Activated naive CD8-positive, alpha-beta T cell treated with anti-CD3 and anti-CD28 coated beads, Interleukin-2, amount 10 ng/mL, durations not matched to agents 7 days and 5 days (primary cell): ENCODE results near the gene TUFT1. TPM values are rescaled to one million over a fixed set of nuclear protein-coding genes. Genes with fewer than 3 reads are reported as not detected.
A peak's percentile ranks its signal among the peaks of the same experiment; 100 is the strongest.

Experiments used
- ATAC-seq: fragments of 150-1000 bp; cut with Tn5 transposase; one replicate; pipeline ENCODE4 v1.10.0; 2021; ENCODE audit warnings: low read depth, moderate library complexity
- POLR2A ChIA-PET: fragments of 350-600 bp; sonication (Branson Sonifier 250); formaldehyde crosslinking; loops from one replicate; lab custom pipeline; 2021; ENCODE audit warnings: antibody characterized with exemption; lab: Charles Lee
- DNase-seq: peaks from one replicate; pipeline ENCODE4 v3.0.0; 2021
- H3K27ac Mint-ChIP-seq: one replicate; pipeline ENCODE4 v1.8.0; 2022; ENCODE audit warnings: mild to moderate bottlenecking, mixed read lengths
- H3K27me3 Mint-ChIP-seq: one replicate; pipeline ENCODE4 v1.8.0; 2022; ENCODE audit warnings: mild to moderate bottlenecking, moderate library complexity, mixed read lengths
- H3K36me3 Mint-ChIP-seq: one replicate; pipeline ENCODE4 v1.8.0; 2021; ENCODE audit warnings: mild to moderate bottlenecking, mixed read lengths
- H3K4me1 Mint-ChIP-seq: one replicate; pipeline ENCODE4 v1.8.0; 2021; ENCODE audit warnings: mixed read lengths
- H3K4me3 Mint-ChIP-seq: one replicate; pipeline ENCODE4 v1.8.0; 2022; ENCODE audit warnings: mild to moderate bottlenecking, moderate library complexity, mixed read lengths
- H3K9me3 Mint-ChIP-seq: one replicate; pipeline ENCODE4 v1.8.0; 2021; ENCODE audit warnings: mixed read lengths
- total RNA-seq, 2 experiments: library from RNA; stranded (reverse); gene quantifications; one replicate each; pipeline ENCODE4 v1.2.3, GENCODE V29; 2021

The TUFT1 gene
- total RNA-seq, 2 experiments from 2014 or later, result 1.5 TPM

GRCh38 chr1:151504759-151505158, 35.4 kb upstream of the TUFT1 start:
- H3K4me1 Mint-ChIP-seq, result peaks cover 2% of the 10 kb centered on the region
- no peak overlapping the region for H3K27ac Mint-ChIP-seq
- peaks cover 30% of the 10 kb centered on the region for H3K27me3 Mint-ChIP-seq
- H3K4me3 Mint-ChIP-seq, result no peak overlapping the region
- H3K9me3 Mint-ChIP-seq, result no peaks in the 10 kb centered on the region
- H3K36me3 Mint-ChIP-seq, result no peaks in the 10 kb centered on the region
- POLR2A ChIA-PET, result interaction anchor here (0.6 kb wide), 1 partner anchor 106 kb away, joined by 3 read pairs; the partner anchor contains the start of gene PSMB4
- no peak for ATAC-seq
- DNase-seq, result no peak

- no peak for ATAC-seq
- Mint-ChIP-seq H3K27ac (no peak overlapping the region), H3K36me3 (no peaks in the 10 kb centered on the region), H3K4me3 (no peak overlapping the region), H3K9me3 (no peaks in the 10 kb centered on the region), H3K27me3 (peaks cover 35% of the 10 kb centered on the region), H3K4me1 (peaks cover 21% of the 10 kb centered on the region)
- POLR2A ChIA-PET, result no interaction called here
- DNase-seq, result no peak
These were observed 31.3 kb upstream of the TUFT1 start for GRCh38 chr1:151508833-151509232.

- H3K4me1 Mint-ChIP-seq, result peaks cover 21% of the 10 kb centered on the region
- no peak for DNase-seq
- H3K27ac Mint-ChIP-seq, result no peak overlapping the region
- POLR2A ChIA-PET, result interaction anchor here (0.6 kb wide), 1 partner anchor 271 kb away, joined by 3 read pairs; no protein-coding TSS in a partner anchor
- no peak overlapping the region for H3K4me3 Mint-ChIP-seq
- H3K9me3 Mint-ChIP-seq, result no peaks in the 10 kb centered on the region
- no peaks in the 10 kb centered on the region for H3K36me3 Mint-ChIP-seq
- H3K27me3 Mint-ChIP-seq, result peaks cover 33% of the 10 kb centered on the region
- no peak for ATAC-seq
These were observed 30.6 kb upstream of the TUFT1 start for GRCh38 chr1:151509350-151510019.

- H3K27me3 Mint-ChIP-seq, result peaks cover 30% of the 10 kb centered on the region
- H3K27ac Mint-ChIP-seq, result no peak overlapping the region
- POLR2A ChIA-PET, result interaction anchor here (0.6 kb wide), 1 partner anchor 271 kb away, joined by 3 read pairs; no protein-coding TSS in a partner anchor
These were observed 30.1 kb upstream of the TUFT1 start for GRCh38 chr1:151510020-151510405.

GRCh38 chr1:151510614-151510956, 29.5 kb upstream of the TUFT1 start:
- Mint-ChIP-seq H3K9me3 (no peaks in the 10 kb centered on the region), H3K27ac (peak overlapping the region; percentile 56), H3K27me3 (peaks cover 24% of the 10 kb centered on the region), H3K4me3 (peak overlapping the region; percentile 84), H3K36me3 (no peaks in the 10 kb centered on the region), H3K4me1 (peaks cover 22% of the 10 kb centered on the region)
- DNase-seq (no peak), ATAC-seq (no peak)
- POLR2A ChIA-PET, result interaction anchor here (0.9 to 1.1 kb wide), 2 partner anchors 252 to 317 kb away, joined by 3 to 4 read pairs; no protein-coding TSS in a partner anchor

More at GRCh38 chr1:151510020-151510405, 30.1 kb upstream of the TUFT1 start:
- H3K36me3 Mint-ChIP-seq, result no peaks in the 10 kb centered on the region
- H3K4me3 Mint-ChIP-seq, result peak overlapping the region; percentile 84
- H3K4me1 Mint-ChIP-seq, result peaks cover 22% of the 10 kb centered on the region
- DNase-seq (no peak), ATAC-seq (no peak)
- no peaks in the 10 kb centered on the region for H3K9me3 Mint-ChIP-seq

GRCh38 chr1:151510957-151511635, 29.0 kb upstream of the TUFT1 start, which contains the start of gene CGN:
CGN (plus strand) TSS chr1:151511387; CDS start chr1:151518520, 7,133 bp downstream.
- ATAC-seq (peak; percentile 89), DNase-seq (peak; percentile 85)
- Mint-ChIP-seq H3K27ac (peak within 1 kb of the TSS; percentile 56), H3K4me3 (peak within 1 kb of the TSS; percentile 84), H3K4me1 (peaks cover 20% of the 10 kb centered on the region), H3K9me3 (no peaks in the 10 kb centered on the region), H3K27me3 (peaks cover 21% of the 10 kb centered on the region), H3K36me3 (no peaks in the 10 kb centered on the region)
- POLR2A ChIA-PET, result interaction anchor here (0.9 to 1.1 kb wide), 2 partner anchors 252 to 317 kb away, joined by 3 to 4 read pairs; no protein-coding TSS in a partner anchor

GRCh38 chr1:151511636-151512215, 28.4 kb upstream of the TUFT1 start:
- H3K4me3 Mint-ChIP-seq, result peak overlapping the region; percentile 84
- POLR2A ChIA-PET, result interaction anchor here (0.9 to 1.1 kb wide), 2 partner anchors 251 to 316 kb away, joined by 3 to 4 read pairs; no protein-coding TSS in a partner anchor
- ATAC-seq (peak; percentile 24), DNase-seq (peak; percentile 46)
- H3K9me3 Mint-ChIP-seq, result no peaks in the 10 kb centered on the region
- H3K36me3 Mint-ChIP-seq, result no peaks in the 10 kb centered on the region
- H3K27me3 Mint-ChIP-seq, result peaks cover 17% of the 10 kb centered on the region
- no peak overlapping the region for H3K27ac Mint-ChIP-seq
- peaks cover 20% of the 10 kb centered on the region for H3K4me1 Mint-ChIP-seq

- Mint-ChIP-seq H3K27ac (no peak overlapping the region), H3K27me3 (peaks cover 14% of the 10 kb centered on the region), H3K4me1 (peaks cover 20% of the 10 kb centered on the region), H3K9me3 (no peaks in the 10 kb centered on the region), H3K4me3 (peak overlapping the region; percentile 42), H3K36me3 (no peaks in the 10 kb centered on the region)
- no peak for ATAC-seq
- DNase-seq, result no peak
- POLR2A ChIA-PET, result no interaction called here
These were observed 27.8 kb upstream of the TUFT1 start for GRCh38 chr1:151512326-151512725.

- DNase-seq (no peak), ATAC-seq (no peak)
- no peaks in the 10 kb centered on the region for H3K9me3 Mint-ChIP-seq
- H3K4me1 Mint-ChIP-seq, result peaks cover 20% of the 10 kb centered on the region
- no peaks in the 10 kb centered on the region for H3K36me3 Mint-ChIP-seq
- peak overlapping the region; percentile 40 for H3K4me3 Mint-ChIP-seq
- POLR2A ChIA-PET, result no interaction called here
- H3K27ac Mint-ChIP-seq, result no peak overlapping the region
- H3K27me3 Mint-ChIP-seq, result peaks cover 14% of the 10 kb centered on the region
These were observed 27.1 kb upstream of the TUFT1 start for GRCh38 chr1:151512801-151513625.

GRCh38 chr1:151513626-151514121, 26.4 kb upstream of the TUFT1 start:
- POLR2A ChIA-PET, result no interaction called here
- Mint-ChIP-seq H3K4me3 (no peak overlapping the region), H3K27me3 (peaks cover 14% of the 10 kb centered on the region), H3K9me3 (no peaks in the 10 kb centered on the region), H3K27ac (no peak overlapping the region), H3K4me1 (peaks cover 20% of the 10 kb centered on the region), H3K36me3 (no peaks in the 10 kb centered on the region)
- DNase-seq, result no peak
- ATAC-seq, result no peak

GRCh38 chr1:151514366-151514765, 25.7 kb upstream of the TUFT1 start:
- POLR2A ChIA-PET, result no interaction called here
- no peak for DNase-seq
- Mint-ChIP-seq H3K36me3 (no peaks in the 10 kb centered on the region), H3K9me3 (no peaks in the 10 kb centered on the region), H3K27me3 (peaks cover 12% of the 10 kb centered on the region), H3K27ac (no peak overlapping the region), H3K4me1 (peaks cover 20% of the 10 kb centered on the region), H3K4me3 (no peak overlapping the region)
- ATAC-seq, result no peak

- POLR2A ChIA-PET, result no interaction called here
These were observed 24.8 kb upstream of the TUFT1 start for GRCh38 chr1:151515265-151515664.

More at GRCh38 chr1:151515265-151515664, 24.8 kb upstream of the TUFT1 start:
- DNase-seq (no peak), ATAC-seq (no peak)
- Mint-ChIP-seq H3K4me1 (peaks cover 21% of the 10 kb centered on the region), H3K4me3 (no peak overlapping the region), H3K27me3 (peaks cover 6% of the 10 kb centered on the region), H3K27ac (no peak overlapping the region), H3K9me3 (no peaks in the 10 kb centered on the region), H3K36me3 (no peaks in the 10 kb centered on the region)
